WERI-Rb-1 (cell line): ENCODE measurements around the gene HPCA.

Source experiments
- DNase-seq: peaks from one replicate; pipeline ENCODE4 v3.0.0-alpha.2; 2020
- H3K27ac ChIP-seq: fragments of 250-450 bp; sonication (Bioruptor Pico); 2 replicates; pipeline ENCODE4 v1.5.1; 2020; ENCODE audit warnings: mild to moderate bottlenecking, moderate library complexity
- H3K27me3 ChIP-seq: fragments of 250-450 bp; sonication (Bioruptor Pico); 2 replicates; pipeline ENCODE4 v1.5.1; 2021; ENCODE audit warnings: mild to moderate bottlenecking, low read depth, moderate library complexity; ENCODE audit not compliant: insufficient read depth, severe bottlenecking
- H3K36me3 ChIP-seq: fragments of 250-450 bp; sonication (Bioruptor Pico); 2 replicates; pipeline ENCODE4 v1.5.1; 2020; ENCODE audit warnings: mild to moderate bottlenecking, moderate library complexity
- H3K4me3 ChIP-seq: 2 replicates; pipeline ENCODE4 v1.5.1; 2011; ENCODE audit warnings: low read depth, mild to moderate bottlenecking, control low read depth, low read length
- H3K9me3 ChIP-seq: fragments of 250-450 bp; sonication (Bioruptor Pico); 2 replicates; pipeline ENCODE4 v1.5.1; 2021; ENCODE audit warnings: mild to moderate bottlenecking, moderate library complexity; ENCODE audit not compliant: severe bottlenecking
- CTCF ChIP-seq: IDR thresholded peaks from 2 replicates; pipeline ENCODE4 v1.5.1; 2011; ENCODE audit warnings: low read depth, mild to moderate bottlenecking, control low read depth, inconsistent platforms, low read length

The HPCA gene

GRCh38 chr1:32944180-32944579, 57.9 kb downstream of the HPCA start:
- Histone ChIP-seq H3K27me3 (no peaks in the 10 kb centered on the region), H3K9me3 (no peaks in the 10 kb centered on the region), H3K27ac (no peak overlapping the region; the same call in 1 of the 2 replicates), H3K36me3 (peaks cover 74% of the 10 kb centered on the region), H3K4me3 (no peak overlapping the region)
- TF ChIP-seq CTCF = no peak
- no peak for DNase-seq
